Esophagus muscularis mucosa (tissue), 4 donors: ENCODE results near the gene CDH8. TPM values are rescaled to one million over a fixed set of nuclear protein-coding genes. Genes with fewer than 3 reads are reported as not detected.
"Not testable (repeated sequence)": the region's sequence is repeated elsewhere in the genome, so short reads cannot be mapped to it uniquely, and the experiment has no call there.

Experiments
- DNase-seq: peaks from one replicate; pipeline ENCODE4 v3.0.0-alpha.2; 2017; ENCODE audit errors: extremely low spot score
- H3K27ac ChIP-seq, 4 donors: fragments of 200-600 bp; sonication (generic); replicated peaks in 1 of 4; 1 replicate in 3 of 4; 2 replicates in 1 of 4; pipeline ENCODE4 v1.5.1; 2016 to 2019; ENCODE audit warnings: mild to moderate bottlenecking in 1 of 4
- H3K27me3 ChIP-seq, 4 donors: fragments of 200-600 bp; sonication (generic); one replicate each; pipeline versions ENCODE4 v1.5.1 to v1.6.0; 2016 to 2019
- H3K36me3 ChIP-seq, 4 donors: fragments of 200-600 bp; sonication (generic); one replicate each; pipeline ENCODE4 v1.5.1; 2016 to 2019
- H3K4me1 ChIP-seq, 4 donors: fragments of 200-600 bp; sonication (generic); one replicate each; pipeline ENCODE4 v1.5.1; 2016 to 2019
- H3K4me3 ChIP-seq, 4 donors: fragments of 200-600 bp; sonication (generic); 1 replicate in 2 of 4; 2 replicates in 2 of 4; pipeline ENCODE4 v1.5.1; 2016 to 2019; ENCODE audit warnings: mild to moderate bottlenecking in 4 of 4, moderate library complexity in 1 of 4
- H3K9me3 ChIP-seq, 4 donors: fragments of 200-600 bp; sonication (generic); 1 replicate in 3 of 4; 2 replicates in 1 of 4; pipeline ENCODE4 v1.5.1; 2016 to 2019
- CTCF ChIP-seq, 3 experiments: fragments of 200-600 bp in 2 of 3; fragments of 450-650 bp in 1 of 3; sonication (generic) in 2 of 3; IDR thresholded peaks; one replicate each; pipeline ENCODE4 v1.5.1; 2017 to 2019; ENCODE audit warnings: antibody characterized with exemption in 3 of 3, mild to moderate bottlenecking in 2 of 3, moderate library complexity in 1 of 3
- EP300 ChIP-seq: sonication (generic); formaldehyde crosslinking; IDR thresholded peaks from one replicate; pipeline ENCODE4 v1.6.1; 2017; ENCODE audit warnings: antibody characterized with exemption
- POLR2A ChIP-seq: fragments of 450-650 bp; IDR thresholded peaks from one replicate; pipeline ENCODE4 v1.6.1; 2017; ENCODE audit warnings: antibody characterized with exemption, moderate library complexity, mild to moderate bottlenecking, low read depth
- POLR2AphosphoS5 ChIP-seq, 2 donors: sonication (generic); formaldehyde crosslinking; IDR thresholded peaks; one replicate each; pipeline ENCODE4 v1.6.1; 2017; ENCODE audit warnings: antibody characterized with exemption in 2 of 2
- WGBS: methylation state at CpG from one replicate; pipeline ENCODE4 v1.1.5; 2018; 5-methylcytosine and 5-hydroxymethylcytosine counted together
- intact Hi-C: fragments of 100-400 bp; cut with DNase I; formaldehyde crosslinking; loops from one replicate; pipeline ENCODE4 v1.15.1; 2023
- total RNA-seq, 4 donors: library from RNA; depleted of rRNA; stranded (reverse); fragments of >200 nt; gene quantifications; one replicate each; pipeline versions ENCODE4 v1.1.0 to v1.2.1, GENCODE V29; 2016

The CDH8 gene
- total RNA-seq, 4 donors from 2014 or later, result 0.42 to 3.6 (median 1.9) TPM

GRCh38 chr16:61814726-61815347, 221.4 kb downstream of the CDH8 start:
- no peak overlapping the region for H3K4me3 ChIP-seq
- no peak for TF ChIP-seq POLR2A
- DNase-seq, result no peak
- no peak overlapping the region for H3K27ac ChIP-seq
- H3K4me1 ChIP-seq, result no peaks in the 10 kb centered on the region
- no peaks in the 10 kb centered on the region for H3K9me3 ChIP-seq
- intact Hi-C loops, result no loop called here
- no peaks in the 10 kb centered on the region for H3K36me3 ChIP-seq
- no peaks in the 10 kb centered on the region for H3K27me3 ChIP-seq

DNA sequence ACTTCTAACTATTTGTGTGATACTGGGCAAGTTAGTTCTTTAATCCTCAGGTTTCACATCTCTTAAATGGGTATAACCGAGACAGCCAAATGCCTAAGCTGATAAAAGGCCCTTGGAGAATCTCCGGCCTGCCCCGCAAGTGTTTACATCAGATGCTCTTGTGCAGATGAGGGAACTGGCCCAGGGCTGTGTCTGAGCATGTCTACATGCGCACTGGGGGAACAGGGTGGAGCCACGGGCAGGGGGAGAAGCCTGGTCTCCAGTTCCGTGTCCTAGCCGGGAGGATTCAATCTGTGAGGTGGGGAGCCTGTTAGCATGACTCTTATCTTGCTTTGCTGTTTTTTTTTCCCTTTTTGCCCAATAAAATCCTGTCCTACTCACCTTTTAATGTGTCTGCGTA, 222.9 kb downstream of the CDH8 start:
- TF ChIP-seq EP300, result no peak
- TF ChIP-seq POLR2AphosphoS5 (IDR thresholded peaks at IDR 0.05), result no peak
- TF ChIP-seq CTCF (IDR thresholded peaks at IDR 0.05), result no peak
- no peak for TF ChIP-seq POLR2A
- H3K27ac ChIP-seq, result no peak overlapping the region
- DNase-seq, result no peak
- no peaks in the 10 kb centered on the region for H3K27me3 ChIP-seq
- H3K4me3 ChIP-seq, result no peak overlapping the region
- H3K9me3 ChIP-seq, result no peaks in the 10 kb centered on the region
- 94% methylated on average over 8 of the region's 8 CpGs for WGBS
- H3K36me3 ChIP-seq, result no peaks in the 10 kb centered on the region
- no peaks in the 10 kb centered on the region for H3K4me1 ChIP-seq
- intact Hi-C loops, result no loop called here

GRCh38 chr16:61812251-61812650, 224.0 kb downstream of the CDH8 start:
- H3K36me3 ChIP-seq, result no peaks in the 10 kb centered on the region
- H3K27me3 ChIP-seq, result no peaks in the 10 kb centered on the region
- H3K27ac ChIP-seq, result no peak overlapping the region
- no peaks in the 10 kb centered on the region for H3K9me3 ChIP-seq
- intact Hi-C loops, result no loop called here
- no peak for TF ChIP-seq CTCF (IDR thresholded peaks at IDR 0.05)
- no peak for TF ChIP-seq POLR2AphosphoS5 (IDR thresholded peaks at IDR 0.05)
- TF ChIP-seq POLR2A, result no peak
- no peak for TF ChIP-seq EP300
- DNase-seq, result no peak
- no peaks in the 10 kb centered on the region for H3K4me1 ChIP-seq
- no peak overlapping the region for H3K4me3 ChIP-seq

- Histone ChIP-seq H3K36me3 (no peaks in the 10 kb centered on the region), H3K27me3 (no peaks in the 10 kb centered on the region), H3K27ac (no peak overlapping the region), H3K4me3 (no peak overlapping the region), H3K9me3 (no peaks in the 10 kb centered on the region), H3K4me1 (no peaks in the 10 kb centered on the region)
- intact Hi-C loops, result no loop called here
- DNase-seq, result no peak
- 94% methylated on average over 3 of the region's 3 CpGs for WGBS
- TF ChIP-seq EP300, result no peak
- no peak for TF ChIP-seq POLR2A
- TF ChIP-seq POLR2AphosphoS5 (IDR thresholded peaks at IDR 0.05), result no peak
- no peak for TF ChIP-seq CTCF (IDR thresholded peaks at IDR 0.05)
Observed at GRCh38 chr16:61807551-61807950, 228.7 kb downstream of the CDH8 start.

DNA sequence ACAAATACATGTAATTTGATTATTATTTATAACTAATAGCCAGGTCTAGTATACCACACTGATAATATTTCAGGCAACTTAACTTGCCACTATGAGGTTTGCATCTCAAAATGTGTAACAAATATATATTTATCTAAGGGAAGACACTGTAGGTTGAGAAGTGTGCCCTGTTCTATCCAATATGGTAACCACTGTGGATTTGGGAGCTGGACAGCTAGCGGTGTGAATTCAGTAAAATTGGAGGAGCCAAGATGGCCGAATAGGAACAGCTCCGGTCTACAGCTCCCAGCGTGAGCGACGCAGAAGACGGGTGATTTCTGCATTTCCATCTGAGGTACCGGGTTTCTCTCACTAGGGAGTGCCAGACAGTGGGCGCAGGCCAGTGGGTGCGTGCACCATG, 235.0 kb downstream of the CDH8 start:
- H3K4me1 ChIP-seq, H3K27ac ChIP-seq, H3K9me3 ChIP-seq, H3K27me3 ChIP-seq, DNase-seq, intact Hi-C loops, H3K4me3 ChIP-seq, H3K36me3 ChIP-seq: not testable (repeated sequence)
- WGBS, result 98% methylated on average over 8 of the region's 10 CpGs

DNA sequence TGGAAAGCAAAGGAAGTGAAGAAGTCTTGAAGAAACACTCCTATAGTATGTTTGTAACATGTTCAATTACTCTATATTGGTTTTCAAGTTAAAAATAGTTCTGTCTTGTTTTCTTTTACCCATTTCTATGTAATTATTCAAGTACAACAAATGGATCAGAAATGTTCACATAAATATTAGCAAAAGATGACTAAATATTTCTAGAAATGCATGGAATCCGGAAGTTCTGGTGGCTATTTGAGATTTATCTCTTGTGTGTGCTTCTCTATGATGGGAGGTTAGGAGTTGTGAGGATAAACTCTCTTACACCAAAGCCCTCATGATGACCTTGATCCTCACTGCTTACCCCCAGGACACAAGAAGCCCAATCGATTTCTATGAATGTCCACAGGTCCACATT, 237.5 kb downstream of the CDH8 start:
- intact Hi-C loops, result no loop called here
- no peak overlapping the region for H3K27ac ChIP-seq
- 66% methylated on average over 2 of the region's 2 CpGs for WGBS

More for the DNA sequence above, 237.5 kb downstream of the CDH8 start:
- no peak overlapping the region for H3K4me3 ChIP-seq
- H3K4me1 ChIP-seq, result no peaks in the 10 kb centered on the region
- no peak for DNase-seq
- H3K36me3 ChIP-seq, result no peaks in the 10 kb centered on the region
- no peaks in the 10 kb centered on the region for H3K9me3 ChIP-seq
- TF ChIP-seq EP300 (no peak), POLR2AphosphoS5 (IDR thresholded peaks at IDR 0.05) (no peak), CTCF (IDR thresholded peaks at IDR 0.05) (no peak), POLR2A (no peak)
- H3K27me3 ChIP-seq, result no peaks in the 10 kb centered on the region
